ENCODE measurements around the gene ATE1. TPM values are rescaled to one million over a fixed set of nuclear protein-coding genes. Genes with fewer than 3 reads are reported as not detected.

ATE1 gene
- total and polyA plus RNA-seq, 2 donors (not counting 1 experiment from before 2014, with no cell fraction given) = 8.2 to 32.0 TPM

DNA sequence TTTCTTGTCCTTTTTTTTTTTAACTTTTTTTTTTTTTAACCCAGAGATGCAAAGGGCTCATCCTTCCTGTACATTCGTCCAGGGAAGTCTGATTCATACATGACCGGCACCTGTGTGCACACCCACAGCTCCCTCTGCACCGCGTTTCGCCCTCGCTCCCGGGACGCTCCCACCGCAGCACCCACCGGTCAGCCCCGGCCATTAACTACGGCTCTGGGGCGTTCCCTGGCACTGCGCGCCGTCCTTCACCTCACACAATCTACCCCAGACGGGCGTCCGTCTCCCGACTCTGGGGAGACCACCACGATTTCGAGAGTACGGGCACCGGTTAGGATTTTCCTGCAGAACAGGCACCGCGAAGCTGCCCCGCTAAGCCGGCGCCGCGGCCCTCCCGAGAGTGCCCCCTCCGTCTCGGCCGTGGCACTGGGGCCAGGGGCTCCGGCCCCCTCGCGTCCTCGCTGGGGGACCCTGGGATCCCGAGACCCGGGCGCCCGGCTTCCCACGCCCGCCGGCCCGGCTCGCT, 452 bp downstream of the ATE1 start:
- Histone ChIP-seq H2AFZ (ENCODE audit: insufficient read depth, low read depth, low read length, poor library complexity, severe bottlenecking) (peak overlapping the region; percentile 99), H4K20me1 (ENCODE audit: control insufficient read depth, insufficient read depth, low read length, poor library complexity, severe bottlenecking) (no peaks in the 10 kb centered on the region), H3K4me2 (replicated peaks; ENCODE audit: low read depth, low read length, poor library complexity, severe bottlenecking) (peak overlapping the region; percentile 90), H3K9me3 (ENCODE audit: control extremely low read depth in 1 of 3, control insufficient read depth in 2 of 3, insufficient read depth in 1 of 3, low read length in 2 of 3) (no peaks in the 10 kb centered on the region), H3K27ac (ENCODE audit: low read length in 2 of 2) (peak overlapping the region; percentile 56 to 97), H3K4me3 (ENCODE audit: control extremely low read depth in 1 of 5, extremely low read depth in 1 of 5, insufficient read depth in 1 of 5, low read depth in 2 of 5, low read length in 4 of 5) (peak overlapping the region; percentile 71 to 99 (median 82)), H3K27me3 (replicated peaks in 1 of 4; ENCODE audit: control extremely low read depth in 1 of 4, control insufficient read depth in 3 of 4, insufficient read depth in 4 of 4, low read length in 3 of 4) (no peaks in the 10 kb centered on the region), H3K36me3 (replicated peaks in 1 of 2; ENCODE audit: control extremely low read depth in 1 of 2, control insufficient read depth in 1 of 2, extremely low read depth in 1 of 2, insufficient read depth in 2 of 2, low read length in 1 of 2) (no peaks in the 10 kb centered on the region), H3K9ac (ENCODE audit: low read length) (peak overlapping the region; percentile 99), H3K4me1 (ENCODE audit: control insufficient read depth in 2 of 2, insufficient read depth in 2 of 2, low read length in 2 of 2) (peaks cover 10 to 16% of the 10 kb centered on the region in 2 donors), H3K79me2 (ENCODE audit: control insufficient read depth, insufficient read depth, low read length) (peaks cover 41% of the 10 kb centered on the region)
- DNase-seq (no peak), ATAC-seq (ENCODE audit: low read depth) (peak; percentile 37)
- peak overlapping the region; percentile 94 for H3K27ac Mint-ChIP-seq
- no peaks in the 10 kb centered on the region for H3K27me3 Mint-ChIP-seq
- ChIA-PET CTCF (interaction anchor here (0.6 kb wide), 1 partner anchor 48 kb away, joined by 3 read pairs; no protein-coding TSS in a partner anchor), POLR2A (interaction anchor here (2.0 kb wide), 1 partner anchor 48 kb away, joined by 7 read pairs; the partner anchor contains the start of gene NSMCE4A)
- WGBS (ENCODE audit: insufficient coverage) = under 1% methylated on average over 48 of the region's 48 CpGs
- H3K4me1 Mint-ChIP-seq = peaks cover 19% of the 10 kb centered on the region
- no peaks in the 10 kb centered on the region for H3K9me3 Mint-ChIP-seq (ENCODE audit: insufficient read depth)
- H3K4me3 Mint-ChIP-seq = peak overlapping the region; percentile 96
- intact Hi-C loops (cut with micrococcal nuclease) = loop anchor here (5.0 kb wide), 1 partner anchor 1225 kb away; the partner anchor contains the start of gene BUB3
- TF ChIP-seq EZH2 (IDR thresholded peaks at IDR 0.05; ENCODE audit: borderline replicate concordance, insufficient read depth, low read depth, low read length, poor library complexity, severe bottlenecking) = no peak
- TF ChIP-seq, protein P1, sequence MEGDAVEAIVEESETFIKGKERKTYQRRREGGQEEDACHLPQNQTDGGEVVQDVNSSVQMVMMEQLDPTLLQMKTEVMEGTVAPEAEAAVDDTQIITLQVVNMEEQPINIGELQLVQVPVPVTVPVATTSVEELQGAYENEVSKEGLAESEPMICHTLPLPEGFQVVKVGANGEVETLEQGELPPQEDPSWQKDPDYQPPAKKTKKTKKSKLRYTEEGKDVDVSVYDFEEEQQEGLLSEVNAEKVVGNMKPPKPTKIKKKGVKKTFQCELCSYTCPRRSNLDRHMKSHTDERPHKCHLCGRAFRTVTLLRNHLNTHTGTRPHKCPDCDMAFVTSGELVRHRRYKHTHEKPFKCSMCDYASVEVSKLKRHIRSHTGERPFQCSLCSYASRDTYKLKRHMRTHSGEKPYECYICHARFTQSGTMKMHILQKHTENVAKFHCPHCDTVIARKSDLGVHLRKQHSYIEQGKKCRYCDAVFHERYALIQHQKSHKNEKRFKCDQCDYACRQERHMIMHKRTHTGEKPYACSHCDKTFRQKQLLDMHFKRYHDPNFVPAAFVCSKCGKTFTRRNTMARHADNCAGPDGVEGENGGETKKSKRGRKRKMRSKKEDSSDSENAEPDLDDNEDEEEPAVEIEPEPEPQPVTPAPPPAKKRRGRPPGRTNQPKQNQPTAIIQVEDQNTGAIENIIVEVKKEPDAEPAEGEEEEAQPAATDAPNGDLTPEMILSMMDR (IDR thresholded peaks at IDR 0.05) = no peak

DNA sequence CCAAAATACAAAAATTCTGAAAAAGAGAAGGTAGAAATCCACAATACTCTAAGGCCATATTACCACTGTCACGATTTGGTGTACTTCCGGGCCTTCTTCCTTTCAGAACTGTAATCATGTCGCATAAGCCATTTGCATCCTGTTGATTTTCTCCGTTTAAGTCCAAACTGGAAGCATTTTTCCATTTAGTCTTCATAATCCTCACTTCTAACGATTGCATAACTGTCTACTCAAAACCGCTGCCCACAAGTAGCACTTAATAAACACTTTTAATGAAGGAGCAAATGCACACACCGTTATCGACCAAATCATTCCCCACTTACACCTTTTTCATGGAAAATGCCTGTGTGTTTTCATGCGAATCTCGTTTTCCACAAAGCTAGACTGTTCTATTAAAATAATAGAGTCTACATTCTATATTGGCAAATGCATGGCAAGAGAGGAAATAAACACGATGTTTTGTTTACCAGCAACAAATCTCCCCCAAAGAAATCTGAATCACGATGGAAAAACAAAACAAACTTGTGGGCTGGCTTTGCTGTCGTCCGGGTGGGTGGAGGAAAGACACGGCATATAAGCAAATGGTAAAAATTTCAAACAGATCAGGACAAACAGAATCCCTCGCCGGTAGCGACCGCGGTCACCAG, 1.0 kb downstream of the ATE1 start:
- POLR2A ChIA-PET = interaction anchor here (2.0 kb wide), 1 partner anchor 49 kb away, joined by 7 read pairs; the partner anchor contains the start of gene NSMCE4A
- CTCF ChIA-PET = interaction anchor here (0.6 kb wide), 1 partner anchor 49 kb away, joined by 3 read pairs; no protein-coding TSS in a partner anchor
- no peaks in the 10 kb centered on the region for H3K27me3 Mint-ChIP-seq
- H3K4me1 Mint-ChIP-seq = peaks cover 19% of the 10 kb centered on the region
- ATAC-seq (ENCODE audit: low read depth) = no peak
- TF ChIP-seq EZH2 (IDR thresholded peaks at IDR 0.05; ENCODE audit: borderline replicate concordance, insufficient read depth, low read depth, low read length, poor library complexity, severe bottlenecking) = no peak
- TF ChIP-seq, protein P1 (IDR thresholded peaks at IDR 0.05) = no peak
- Histone ChIP-seq H3K9ac (ENCODE audit: low read length) (peak overlapping the region; percentile 99), H3K4me3 (ENCODE audit: control extremely low read depth in 1 of 5, extremely low read depth in 1 of 5, insufficient read depth in 1 of 5, low read depth in 2 of 5, low read length in 4 of 5) (peak overlapping the region; percentile 71 to 99 (median 82)), H3K4me1 (ENCODE audit: control insufficient read depth in 2 of 2, insufficient read depth in 2 of 2, low read length in 2 of 2) (peaks cover 10 to 16% of the 10 kb centered on the region in 2 donors), H4K20me1 (ENCODE audit: control insufficient read depth, insufficient read depth, low read length, poor library complexity, severe bottlenecking) (no peaks in the 10 kb centered on the region), H3K36me3 (replicated peaks in 1 of 2; ENCODE audit: control extremely low read depth in 1 of 2, control insufficient read depth in 1 of 2, extremely low read depth in 1 of 2, insufficient read depth in 2 of 2, low read length in 1 of 2) (no peaks in the 10 kb centered on the region), H3K27me3 (replicated peaks in 1 of 4; ENCODE audit: control extremely low read depth in 1 of 4, control insufficient read depth in 3 of 4, insufficient read depth in 4 of 4, low read length in 3 of 4) (no peaks in the 10 kb centered on the region), H3K4me2 (replicated peaks; ENCODE audit: low read depth, low read length, poor library complexity, severe bottlenecking) (peak overlapping the region; percentile 90), H3K27ac (ENCODE audit: low read length in 2 of 2) (peak overlapping the region in 1 of 2 donors; percentile 97), H2AFZ (ENCODE audit: insufficient read depth, low read depth, low read length, poor library complexity, severe bottlenecking) (peak overlapping the region; percentile 99), H3K79me2 (ENCODE audit: control insufficient read depth, insufficient read depth, low read length) (peaks cover 41% of the 10 kb centered on the region), H3K9me3 (ENCODE audit: control extremely low read depth in 1 of 3, control insufficient read depth in 2 of 3, insufficient read depth in 1 of 3, low read length in 2 of 3) (no peaks in the 10 kb centered on the region)
- H3K27ac Mint-ChIP-seq = peak overlapping the region; percentile 94
- intact Hi-C loops (cut with micrococcal nuclease) = loop anchor here (5.0 kb wide), 1 partner anchor 1226 kb away; the partner anchor contains the start of gene BUB3
- H3K4me3 Mint-ChIP-seq = peak overlapping the region; percentile 96
- DNase-seq = no peak
- WGBS (ENCODE audit: insufficient coverage) = 0% methylated on average over 14 of the region's 20 CpGs
- H3K9me3 Mint-ChIP-seq (ENCODE audit: insufficient read depth) = no peaks in the 10 kb centered on the region

All from B cell (primary cell).